ENCODE results near the gene HSPE1.
"Not testable (repeated sequence)": the region's sequence is repeated elsewhere in the genome, so short reads cannot be mapped to it uniquely, and the experiment has no call there.

Gene HSPE1

GRCh38 chr2:197498937-197499593 is 1.1 kb upstream of the HSPE1 start:
- DNase-seq (ENCODE audit: low read depth) = peak; percentile 16

GRCh38 chr2:197500503-197501131 is 438 bp downstream of the HSPE1 start:
- no peak for DNase-seq (ENCODE audit: low read depth)

GRCh38 chr2:197502201-197502600 is 2.0 kb downstream of the HSPE1 start:
- no peak for DNase-seq (ENCODE audit: low read depth)

GRCh38 chr2:197502685-197503084 is 2.5 kb downstream of the HSPE1 start:
- no peak for DNase-seq (ENCODE audit: low read depth)

GRCh38 chr2:197504000-197504399 is 3.8 kb downstream of the HSPE1 start:
- no peak for DNase-seq (ENCODE audit: low read depth)

GRCh38 chr2:197504512-197504911 is 4.3 kb downstream of the HSPE1 start:
- DNase-seq (ENCODE audit: low read depth) = no peak

- DNase-seq (ENCODE audit: low read depth) = no peak
Measured at GRCh38 chr2:197506658-197507057, 6.5 kb downstream of the HSPE1 start.

- no peak for DNase-seq (ENCODE audit: low read depth)
Measured at GRCh38 chr2:197513915-197514314, 13.7 kb downstream of the HSPE1 start.

GRCh38 chr2:197514754-197515153 is 14.6 kb downstream of the HSPE1 start:
- DNase-seq (ENCODE audit: low read depth) = no peak

GRCh38 chr2:197515315-197515738 is 15.1 kb downstream of the HSPE1 start:
- DNase-seq (ENCODE audit: low read depth) = no peak

- peak; percentile 89 for DNase-seq (ENCODE audit: low read depth)
Measured at GRCh38 chr2:197515739-197516392, 15.7 kb downstream of the HSPE1 start, which contains the start of gene MOB4. Gene MOB4, plus strand, starts transcription at chr2:197516066. Its CDS starts 21 bp downstream, at chr2:197516087.

GRCh38 chr2:197516393-197516761 is 16.2 kb downstream of the HSPE1 start:
- peak; percentile 12 for DNase-seq (ENCODE audit: low read depth)

- no peak for DNase-seq (ENCODE audit: low read depth)
Measured at GRCh38 chr2:197517150-197517549, 17.0 kb downstream of the HSPE1 start.

GRCh38 chr2:197538412-197538811 is 38.2 kb downstream of the HSPE1 start:
- DNase-seq (ENCODE audit: low read depth) = no peak

GRCh38 chr2:197539734-197540133 is 39.6 kb downstream of the HSPE1 start:
- DNase-seq (ENCODE audit: low read depth) = no peak

GRCh38 chr2:197543206-197543605 is 43.0 kb downstream of the HSPE1 start:
- no peak for DNase-seq (ENCODE audit: low read depth)

GRCh38 chr2:197547163-197547900 is 47.2 kb downstream of the HSPE1 start:
- DNase-seq (ENCODE audit: low read depth) = no peak

- DNase-seq (ENCODE audit: low read depth) = no peak
Measured at GRCh38 chr2:197548582-197548981, 48.4 kb downstream of the HSPE1 start.

- not testable (repeated sequence) for DNase-seq (ENCODE audit: low read depth)
Measured at GRCh38 chr2:197551260-197551659, 51.1 kb downstream of the HSPE1 start.

Data from T-helper 22 cell (primary cell).